Esophagus muscularis mucosa (tissue), 4 donors: ENCODE measurements around the gene TPP2. TPM values are rescaled to one million over a fixed set of nuclear protein-coding genes. Genes with fewer than 3 reads are reported as not detected.

Experiments
- DNase-seq: peaks from one replicate; pipeline ENCODE4 v3.0.0-alpha.2; 2017; ENCODE audit errors: extremely low spot score
- H3K27ac ChIP-seq, 4 donors: fragments of 200-600 bp; sonication (generic); replicated peaks in 1 of 4; 1 replicate in 3 of 4; 2 replicates in 1 of 4; pipeline ENCODE4 v1.5.1; 2016 to 2019; ENCODE audit warnings: mild to moderate bottlenecking in 1 of 4
- H3K27me3 ChIP-seq, 4 donors: fragments of 200-600 bp; sonication (generic); one replicate each; pipeline versions ENCODE4 v1.5.1 to v1.6.0; 2016 to 2019
- H3K36me3 ChIP-seq, 4 donors: fragments of 200-600 bp; sonication (generic); one replicate each; pipeline ENCODE4 v1.5.1; 2016 to 2019
- H3K4me1 ChIP-seq, 4 donors: fragments of 200-600 bp; sonication (generic); one replicate each; pipeline ENCODE4 v1.5.1; 2016 to 2019
- H3K4me3 ChIP-seq, 4 donors: fragments of 200-600 bp; sonication (generic); 1 replicate in 2 of 4; 2 replicates in 2 of 4; pipeline ENCODE4 v1.5.1; 2016 to 2019; ENCODE audit warnings: mild to moderate bottlenecking in 4 of 4, moderate library complexity in 1 of 4
- H3K9me3 ChIP-seq, 4 donors: fragments of 200-600 bp; sonication (generic); 1 replicate in 3 of 4; 2 replicates in 1 of 4; pipeline ENCODE4 v1.5.1; 2016 to 2019
- CTCF ChIP-seq, 3 experiments: fragments of 200-600 bp in 2 of 3; fragments of 450-650 bp in 1 of 3; sonication (generic) in 2 of 3; IDR thresholded peaks; one replicate each; pipeline ENCODE4 v1.5.1; 2017 to 2019; ENCODE audit warnings: antibody characterized with exemption in 3 of 3, mild to moderate bottlenecking in 2 of 3, moderate library complexity in 1 of 3
- EP300 ChIP-seq: sonication (generic); formaldehyde crosslinking; IDR thresholded peaks from one replicate; pipeline ENCODE4 v1.6.1; 2017; ENCODE audit warnings: antibody characterized with exemption
- POLR2A ChIP-seq: fragments of 450-650 bp; IDR thresholded peaks from one replicate; pipeline ENCODE4 v1.6.1; 2017; ENCODE audit warnings: antibody characterized with exemption, moderate library complexity, mild to moderate bottlenecking, low read depth
- POLR2AphosphoS5 ChIP-seq, 2 donors: sonication (generic); formaldehyde crosslinking; IDR thresholded peaks; one replicate each; pipeline ENCODE4 v1.6.1; 2017; ENCODE audit warnings: antibody characterized with exemption in 2 of 2
- whole genome bisulfite sequencing: methylation state at CpG from one replicate; pipeline ENCODE4 v1.1.5; 2018; 5-methylcytosine and 5-hydroxymethylcytosine counted together
- intact Hi-C: fragments of 100-400 bp; cut with DNase I; formaldehyde crosslinking; loops from one replicate; pipeline ENCODE4 v1.15.1; 2023
- total RNA-seq, 4 donors: library from RNA; depleted of rRNA; stranded (reverse); fragments of >200 nt; gene quantifications; one replicate each; pipeline versions ENCODE4 v1.1.0 to v1.2.1, GENCODE V29; 2016

TPP2 gene
- total RNA-seq, 4 donors from 2014 or later = 30.3 to 38.4 (median 32.1) TPM

GRCh38 chr13:102702965-102703725, 106.4 kb downstream of the TPP2 start:
- H3K4me3 ChIP-seq = no peak overlapping the region
- DNase-seq = peak; percentile 26
- WGBS = 45% methylated on average over 8 of the region's 8 CpGs
- peaks cover 2 to 27% (median 10%) of the 10 kb centered on the region in 4 donors for H3K4me1 ChIP-seq
- H3K27me3 ChIP-seq = no peaks in the 10 kb centered on the region
- no peaks in the 10 kb centered on the region for H3K36me3 ChIP-seq
- no peak overlapping the region for H3K27ac ChIP-seq
- TF ChIP-seq POLR2A (no peak), CTCF (IDR thresholded peaks at IDR 0.05) (no peak), EP300 (no peak)
- intact Hi-C loops = no loop called here
- peaks cover 0 to 4% (median 2%) of the 10 kb centered on the region in 4 donors for H3K9me3 ChIP-seq

- no peak overlapping the region for H3K27ac ChIP-seq
- H3K4me1 ChIP-seq = peaks cover 2 to 27% (median 10%) of the 10 kb centered on the region in 4 donors
- TF ChIP-seq EP300 (no peak), CTCF (IDR thresholded peaks at IDR 0.05) (no peak), POLR2A (no peak), POLR2AphosphoS5 (IDR thresholded peaks at IDR 0.05) (no peak)
- no peak for DNase-seq
- no peaks in the 10 kb centered on the region for H3K27me3 ChIP-seq
- no peaks in the 10 kb centered on the region for H3K36me3 ChIP-seq
- H3K9me3 ChIP-seq = peaks cover 0 to 4% (median under 1%) of the 10 kb centered on the region in 4 donors
- intact Hi-C loops = no loop called here
- no peak overlapping the region for H3K4me3 ChIP-seq
Observed at GRCh38 chr13:102703726-102704035, 106.9 kb downstream of the TPP2 start.

- no peak for DNase-seq
- WGBS = 87% methylated on average over 6 of the region's 6 CpGs
Observed at GRCh38 chr13:102704238-102705058, 107.7 kb downstream of the TPP2 start.

GRCh38 chr13:102707467-102707866, 110.7 kb downstream of the TPP2 start:
- Histone ChIP-seq H3K27ac (no peak overlapping the region), H3K4me3 (no peak overlapping the region)
- WGBS = 20% methylated on average over 4 of the region's 4 CpGs

More at GRCh38 chr13:102704238-102705058, 107.7 kb downstream of the TPP2 start:
- intact Hi-C loops = no loop called here
- peaks cover 2 to 27% (median 10%) of the 10 kb centered on the region in 4 donors for H3K4me1 ChIP-seq
- H3K9me3 ChIP-seq = peaks cover 0 to 6% (median 2%) of the 10 kb centered on the region in 4 donors
- TF ChIP-seq CTCF (IDR thresholded peaks at IDR 0.05) (no peak), EP300 (no peak), POLR2A (no peak), POLR2AphosphoS5 (IDR thresholded peaks at IDR 0.05) (no peak)
- H3K4me3 ChIP-seq = no peak overlapping the region
- H3K36me3 ChIP-seq = no peaks in the 10 kb centered on the region
- no peak overlapping the region for H3K27ac ChIP-seq
- no peaks in the 10 kb centered on the region for H3K27me3 ChIP-seq

More at GRCh38 chr13:102707467-102707866, 110.7 kb downstream of the TPP2 start:
- intact Hi-C loops = no loop called here
- H3K9me3 ChIP-seq = peaks cover 0 to 6% (median 2%) of the 10 kb centered on the region in 4 donors
- H3K4me1 ChIP-seq = peaks cover 2 to 10% (median 6%) of the 10 kb centered on the region in 4 donors
- no peaks in the 10 kb centered on the region for H3K36me3 ChIP-seq
- TF ChIP-seq EP300 (no peak), POLR2AphosphoS5 (IDR thresholded peaks at IDR 0.05) (no peak), POLR2A (no peak), CTCF (IDR thresholded peaks at IDR 0.05) (no peak)
- no peak for DNase-seq
- H3K27me3 ChIP-seq = no peaks in the 10 kb centered on the region
